ENCODE measurements around the gene DNMT1.

DNMT1 gene

GRCh38 chr19:10138879-10139795 lies 55.6 kb downstream of the DNMT1 start:
- no peak for DNase-seq (ENCODE audit: low read depth)

GRCh38 chr19:10137751-10138682 lies 56.7 kb downstream of the DNMT1 start:
- DNase-seq (ENCODE audit: low read depth), result no peak

- no peak for DNase-seq (ENCODE audit: low read depth)
Observed at GRCh38 chr19:10136936-10137335, 57.8 kb downstream of the DNMT1 start.

GRCh38 chr19:10135551-10136334 lies 59.0 kb downstream of the DNMT1 start:
- DNase-seq (ENCODE audit: low read depth), result no peak

- no peak for DNase-seq (ENCODE audit: low read depth)
Observed at GRCh38 chr19:10134040-10134439, 60.7 kb downstream of the DNMT1 start.

- no peak for DNase-seq (ENCODE audit: low read depth)
Observed at GRCh38 chr19:10133596-10133995, 61.2 kb downstream of the DNMT1 start.

GRCh38 chr19:10132905-10133304 lies 61.8 kb downstream of the DNMT1 start:
- no peak for DNase-seq (ENCODE audit: low read depth)

- no peak for DNase-seq (ENCODE audit: low read depth)
Observed at GRCh38 chr19:10126213-10126639, 68.5 kb downstream of the DNMT1 start.

GRCh38 chr19:10124429-10124828 lies 70.3 kb downstream of the DNMT1 start:
- no peak for DNase-seq (ENCODE audit: low read depth)

- DNase-seq (ENCODE audit: low read depth), result no peak
Observed at GRCh38 chr19:10122045-10122444, 72.7 kb downstream of the DNMT1 start.

GRCh38 chr19:10120538-10121189 lies 74.1 kb downstream of the DNMT1 start:
- DNase-seq (ENCODE audit: low read depth), result no peak

GRCh38 chr19:10118960-10119359 lies 75.8 kb downstream of the DNMT1 start:
- no peak for DNase-seq (ENCODE audit: low read depth)

- DNase-seq (ENCODE audit: low read depth), result no peak
Observed at GRCh38 chr19:10116866-10117616, 77.7 kb downstream of the DNMT1 start.

- no peak for DNase-seq (ENCODE audit: low read depth)
Observed at GRCh38 chr19:10116085-10116865, 78.5 kb downstream of the DNMT1 start.

- no peak for DNase-seq (ENCODE audit: low read depth)
Observed at GRCh38 chr19:10115392-10116084, 79.2 kb downstream of the DNMT1 start.

- DNase-seq (ENCODE audit: low read depth), result no peak
Observed at GRCh38 chr19:10114651-10115391, 79.9 kb downstream of the DNMT1 start.

GRCh38 chr19:10113964-10114650 lies 80.6 kb downstream of the DNMT1 start:
- no peak for DNase-seq (ENCODE audit: low read depth)

- no peak for DNase-seq (ENCODE audit: low read depth)
Observed at GRCh38 chr19:10113592-10113963, 81.2 kb downstream of the DNMT1 start.
